Measurements from ENCODE around the gene OR8B3.

GRCh38 chr11:124442442-124442841 is 43.6 kb upstream of the OR8B3 start:
- TF ChIP-seq NFIC (IDR thresholded peaks at IDR 0.05; ENCODE audit: borderline replicate concordance) (no peak), ELF1 (IDR thresholded peaks at IDR 0.05) (no peak), POLR2AphosphoS5 (IDR thresholded peaks at IDR 0.05; ENCODE audit: low read depth, low read length) (no peak), EP300 (IDR thresholded peaks at IDR 0.05; ENCODE audit: borderline replicate concordance in 1 of 2, low read depth in 1 of 2, low read length in 1 of 2) (no peak), CTCF (IDR thresholded peaks at IDR 0.05) (no peak), RCOR1 (IDR thresholded peaks at IDR 0.05; ENCODE audit: low read length) (no peak), JUND (IDR thresholded peaks at IDR 0.05) (no peak), REST (IDR thresholded peaks at IDR 0.05; ENCODE audit: low read depth, low read length) (no peak), EZH2phosphoT487 (IDR thresholded peaks at IDR 0.05; ENCODE audit: borderline replicate concordance, low read depth) (no peak), MAX (IDR thresholded peaks at IDR 0.05; ENCODE audit: low read depth) (no peak), MXI1 (IDR thresholded peaks at IDR 0.05; ENCODE audit: low read depth, low read length) (no peak), USF2 (IDR thresholded peaks at IDR 0.05; ENCODE audit: borderline replicate concordance, low read depth, low read length) (no peak)
